Renal cortex interstitium (tissue), 15 donors: Measurements from ENCODE around the gene KIF5A. TPM values are rescaled to one million over a fixed set of nuclear protein-coding genes. Genes with fewer than 3 reads are reported as not detected.
"Not testable (repeated sequence)": the region's sequence is repeated elsewhere in the genome, so short reads cannot be mapped to it uniquely, and the experiment has no call there.

Experiments
- DNase-seq, 11 donors: peaks; one replicate each; pipeline ENCODE4 v3.0.0-alpha.2; 2013; ENCODE audit warnings: low read depth in 9 of 11, low spot score in 4 of 11; ENCODE audit errors: extremely low read depth in 1 of 11
- long read RNA-seq, 16 experiments: transcript quantifications; one replicate each; lab custom pipeline, GENCODE V29; 2026
- polyA plus RNA-seq, 3 donors: library from polyadenylated mRNA; unstranded; fragments of 120-200 nt; gene quantifications; one replicate each; pipeline ENCODE4 v1.2.1, GENCODE V29; 2013; ENCODE audit not compliant: insufficient read length in 3 of 3

Gene KIF5A
- polyA plus RNA-seq = under 1 TPM; 0.50 to 0.88 (median 0.76) TPM
- long read RNA-seq, donor 1 = 0 reads
- long read RNA-seq, donor 2 = 0 reads
- long read RNA-seq, donor 3 = 0 reads
- long read RNA-seq, donor 4 = 0 reads
- long read RNA-seq, donor 5 = 0 reads
- long read RNA-seq, donor 6 = 0 reads
- long read RNA-seq, donor 7 = 0 reads
- long read RNA-seq, donor 8 = 0 reads
- long read RNA-seq, donor 9 = 0 reads
- long read RNA-seq, donor 10 = 0 reads
- long read RNA-seq, donor 11 = 0 reads
- long read RNA-seq, donor 12 = 0 reads
- long read RNA-seq, donor 13 = 0 reads
- long read RNA-seq, donor 14 = 0 reads
- long read RNA-seq, donor 15 = 0 reads
- long read RNA-seq, donor 16 = 0 reads

GRCh38 chr12:57549909-57550640 is at the start of gene KIF5A:
Gene KIF5A, plus strand, starts transcription at chr12:57550044. Its CDS starts 228 bp downstream, at chr12:57550272.
- DNase-seq = no peak

DNA sequence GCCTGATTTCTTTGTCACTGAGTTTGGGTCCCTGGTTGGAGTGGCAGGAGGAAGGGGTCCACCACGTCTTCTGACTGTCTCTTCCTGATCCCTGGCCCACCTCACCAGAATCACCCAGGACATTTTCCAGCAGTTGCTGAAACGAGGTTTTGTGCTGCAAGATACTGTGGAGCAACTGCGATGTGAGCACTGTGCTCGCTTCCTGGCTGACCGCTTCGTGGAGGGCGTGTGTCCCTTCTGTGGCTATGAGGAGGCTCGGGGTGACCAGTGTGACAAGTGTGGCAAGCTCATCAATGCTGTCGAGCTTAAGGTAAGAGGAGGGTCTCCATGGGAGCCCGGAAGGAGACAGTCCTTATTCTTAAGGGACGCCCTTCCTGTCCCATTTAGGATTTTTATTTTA is 49.6 kb upstream of the KIF5A start:
- no peak for DNase-seq

DNA sequence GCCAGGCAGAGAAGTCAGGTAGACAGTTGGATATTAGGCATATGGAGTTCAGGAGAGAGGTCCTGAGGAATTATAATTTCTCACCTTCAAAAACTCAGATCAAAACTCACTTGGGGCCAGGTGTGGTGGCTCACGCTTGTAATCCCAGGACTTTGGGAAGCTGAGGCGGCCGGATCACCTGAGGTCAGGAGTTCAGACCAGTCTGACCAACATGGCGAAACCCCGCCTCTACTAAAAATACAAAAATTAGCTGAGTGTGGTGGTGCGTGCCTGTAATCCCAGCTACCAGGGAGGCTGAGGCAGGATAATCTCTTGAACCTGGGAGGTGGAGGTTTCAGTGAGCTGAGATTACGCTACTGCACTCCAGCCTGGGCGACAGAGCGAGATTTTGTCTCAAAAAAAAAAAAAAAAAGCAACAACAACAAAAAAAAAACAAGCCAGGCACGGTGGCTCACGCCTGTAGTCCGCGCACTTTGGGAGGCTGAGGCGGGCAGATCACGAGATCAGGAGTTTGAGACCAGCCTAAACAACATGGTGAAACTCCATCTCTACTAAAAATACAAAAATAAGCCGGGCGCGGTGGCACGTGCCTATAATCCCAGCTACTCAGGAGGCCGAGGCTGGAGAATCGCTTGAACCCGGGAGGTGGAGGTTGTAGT is 47.4 kb upstream of the KIF5A start:
- not testable (repeated sequence) for DNase-seq

DNA sequence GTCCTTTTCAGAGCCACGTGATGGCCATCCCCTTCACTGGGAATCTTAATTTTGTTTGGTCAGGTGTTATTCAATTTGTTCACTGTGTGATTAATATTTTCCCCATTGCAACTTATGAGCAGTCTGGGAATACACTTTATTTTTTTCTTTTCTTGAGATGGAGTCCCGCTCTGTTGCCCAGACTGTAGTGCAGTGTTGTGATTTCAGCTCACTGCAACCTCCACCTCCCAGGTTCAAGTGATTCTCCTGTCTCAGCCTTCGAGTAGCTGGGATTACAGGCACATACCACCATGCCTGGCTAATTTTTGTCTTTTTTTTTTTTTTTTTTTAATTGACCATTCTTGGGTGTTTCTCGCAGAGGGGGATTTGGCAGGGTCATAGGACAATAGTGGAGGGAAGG is 43.3 kb upstream of the KIF5A start:
- not testable (repeated sequence) for DNase-seq

GRCh38 chr12:57507796-57508195 is 42.0 kb upstream of the KIF5A start:
- not testable (repeated sequence) for DNase-seq

- DNase-seq = no peak
These were observed 38.7 kb upstream of the KIF5A start for GRCh38 chr12:57511161-57511560.

GRCh38 chr12:57511588-57512325 is 38.1 kb upstream of the KIF5A start:
- no peak for DNase-seq

- DNase-seq = no peak
These were observed 37.2 kb upstream of the KIF5A start for GRCh38 chr12:57512665-57513064.

- DNase-seq = no peak
These were observed 36.6 kb upstream of the KIF5A start for GRCh38 chr12:57513266-57513665.

DNA sequence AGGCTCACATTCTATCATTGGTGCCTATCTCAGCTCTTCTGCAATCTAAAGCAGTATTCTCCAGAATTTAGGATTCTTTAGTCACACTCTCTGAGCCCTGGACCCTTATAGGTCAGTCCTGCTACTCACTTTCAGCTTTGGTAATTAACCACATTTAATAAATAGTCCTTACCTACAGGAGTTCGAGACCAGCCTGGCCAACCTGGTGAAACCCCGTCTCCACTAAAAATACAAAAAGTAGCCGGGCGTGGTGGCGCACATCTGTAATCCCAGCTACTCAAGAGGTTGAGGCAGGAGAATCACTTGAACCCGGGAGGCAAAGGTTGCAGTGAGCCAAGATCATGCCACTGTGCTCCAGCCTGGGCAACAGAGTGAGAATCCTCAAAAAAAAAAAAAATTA is 36.2 kb upstream of the KIF5A start:
- not testable (repeated sequence) for DNase-seq

DNA sequence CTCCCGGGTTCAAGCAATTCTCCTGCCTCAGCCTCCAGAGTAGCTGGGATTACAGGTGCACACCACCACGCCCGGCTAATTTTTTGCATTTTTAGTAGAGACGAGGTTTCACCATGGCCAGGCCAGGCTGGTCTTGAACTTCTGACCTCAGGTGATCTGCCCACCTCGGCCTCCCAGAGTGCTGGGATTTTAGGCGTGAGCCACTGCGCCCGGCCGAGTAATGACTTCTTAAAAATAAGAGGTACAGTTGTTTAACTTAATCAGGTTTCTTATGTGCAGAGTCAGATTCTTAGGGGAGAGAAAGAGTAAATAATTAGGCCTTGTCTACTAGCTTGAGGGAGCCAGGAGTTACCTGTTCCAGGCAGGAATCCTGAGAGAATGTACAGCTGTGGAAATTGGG is 35.6 kb upstream of the KIF5A start:
- not testable (repeated sequence) for DNase-seq

- DNase-seq = no peak
These were observed 35.0 kb upstream of the KIF5A start for GRCh38 chr12:57514720-57515407.

DNA sequence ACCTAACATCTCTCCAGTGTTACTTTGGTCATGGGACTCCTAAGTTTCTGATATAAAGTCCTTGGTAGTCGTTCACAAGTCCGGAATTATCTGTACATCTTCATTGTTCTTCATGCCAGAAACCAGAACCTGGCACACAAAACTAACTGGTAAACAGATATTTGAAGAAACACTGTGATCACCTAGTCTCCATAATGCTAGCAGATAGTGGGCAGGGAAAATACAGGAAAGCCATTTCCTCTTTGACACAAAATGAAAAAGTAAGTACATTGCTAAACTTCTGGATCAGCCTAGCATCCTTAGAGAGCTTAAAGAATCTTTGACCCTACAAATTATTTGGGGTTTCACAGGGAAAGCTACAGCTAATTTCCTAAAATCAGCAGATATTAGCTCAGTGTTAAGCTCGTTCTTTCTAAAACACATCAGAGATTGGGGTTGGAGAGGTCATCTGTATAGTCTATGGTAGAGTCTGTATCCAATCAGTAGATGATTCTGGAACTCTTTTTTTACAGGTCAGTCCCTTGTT is 34.4 kb upstream of the KIF5A start:
- no peak for DNase-seq

DNA sequence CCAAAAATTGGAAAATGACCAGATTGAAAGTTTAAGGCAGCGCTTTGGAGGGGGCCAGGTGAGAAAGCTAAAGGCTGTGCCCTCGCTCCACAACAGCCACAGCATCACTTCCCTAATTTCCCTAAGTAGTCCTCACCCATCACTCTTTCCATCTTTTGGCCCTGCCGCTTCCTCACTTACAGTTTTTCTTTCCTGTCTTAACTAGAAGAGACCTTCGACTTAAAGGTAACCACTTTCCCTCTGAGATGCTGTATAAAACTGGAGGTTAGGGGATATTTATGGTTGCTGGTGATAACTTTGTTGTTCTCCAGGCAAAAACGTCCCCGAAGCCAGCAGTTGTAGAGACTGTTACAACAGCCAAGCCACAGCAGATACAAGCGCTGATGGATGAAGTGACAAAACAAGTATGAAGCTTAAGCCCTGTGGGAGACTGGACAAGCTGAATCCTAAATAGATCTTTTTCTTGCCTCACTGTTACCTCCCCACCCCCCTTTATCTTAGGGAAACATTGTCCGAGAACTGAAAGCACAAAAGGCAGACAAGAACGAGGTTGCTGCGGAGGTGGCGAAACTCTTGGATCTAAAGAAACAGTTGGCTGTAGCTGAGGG is 33.8 kb upstream of the KIF5A start:
- no peak for DNase-seq

- DNase-seq = no peak
These were observed 33.2 kb upstream of the KIF5A start for GRCh38 chr12:57516617-57517153.

DNA sequence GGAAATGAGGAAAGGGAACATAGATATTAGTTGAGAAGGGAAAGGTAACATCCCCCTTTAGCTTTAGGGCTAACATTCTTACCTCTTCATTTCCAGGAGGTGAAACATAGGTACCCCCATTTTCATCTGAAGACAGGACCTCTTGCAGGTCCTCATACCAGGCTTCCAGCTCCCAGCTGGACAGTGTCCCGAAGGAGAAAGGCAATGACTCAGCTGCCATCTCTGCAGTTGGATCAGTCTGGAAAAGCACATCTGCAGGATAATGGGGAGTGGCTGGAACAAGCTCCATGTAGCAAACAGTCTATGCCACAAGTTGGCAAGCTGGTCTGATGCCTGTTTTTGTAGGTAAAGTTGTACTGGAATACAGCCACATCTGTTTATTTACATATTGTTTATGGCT is 32.7 kb upstream of the KIF5A start:
- DNase-seq = no peak

- DNase-seq = not testable (repeated sequence)
These were observed 32.1 kb upstream of the KIF5A start for GRCh38 chr12:57517718-57518117.
